H1 (cell line): Measurements from ENCODE around the gene GALK1. TPM values are rescaled to one million over a fixed set of nuclear protein-coding genes. Genes with fewer than 3 reads are reported as not detected.

ENCODE experiments used
- CTCF ChIA-PET: fragments of 300-600 bp; sonication (Branson Sonifier 250); formaldehyde crosslinking; loops from one replicate; lab custom pipeline; 2021; ENCODE audit not compliant: partially characterized antibody; lab: Charles Lee
- POLR2A ChIA-PET: fragments of 300-600 bp; sonication (Branson Sonifier 250); formaldehyde crosslinking; loops from one replicate; lab custom pipeline; 2021; ENCODE audit warnings: inconsistent platforms; ENCODE audit not compliant: partially characterized antibody; lab: Charles Lee
- DNase-seq, 2 experiments: peaks; one replicate each; pipeline versions ENCODE4 v3.0.0 to v3.0.0-alpha.2; 2010 to 2022; ENCODE audit warnings: low spot score in 2 of 2, low read depth in 1 of 2, mixed read lengths in 1 of 2
- FAIRE-seq: peaks from 2 replicates; lab custom pipeline; 2011; peaks lifted over from hg19 to GRCh38; lab: Jason Lieb, UNC
- H2AFZ ChIP-seq: 2 replicates; pipeline ENCODE4 v1.8.1; 2012; ENCODE audit warnings: low read length, inconsistent platforms
- H2AK5ac ChIP-seq: 2 replicates; pipeline ENCODE4 v1.6.1; 2013; ENCODE audit warnings: low read depth, low read length
- H2BK120ac ChIP-seq: replicated peaks from 2 replicates; pipeline ENCODE3; 2013; ENCODE audit warnings: low read depth, low read length, inconsistent platforms
- H2BK12ac ChIP-seq: 2 replicates; pipeline ENCODE4 v1.6.1; 2013; ENCODE audit warnings: low read depth, low read length
- H2BK15ac ChIP-seq: 2 replicates; pipeline ENCODE4 v1.6.1; 2013; ENCODE audit warnings: low read length
- H2BK20ac ChIP-seq: 2 replicates; pipeline ENCODE4 v1.6.1; 2013; ENCODE audit warnings: low read length
- H2BK5ac ChIP-seq: 2 replicates; pipeline ENCODE4 v1.6.1; 2013; ENCODE audit warnings: low read depth, low read length
- H3K14ac ChIP-seq: 2 replicates; pipeline ENCODE4 v1.6.1; 2013; ENCODE audit warnings: inconsistent platforms; ENCODE audit not compliant: insufficient read length
- H3K18ac ChIP-seq: 2 replicates; pipeline ENCODE4 v1.6.1; 2013; ENCODE audit warnings: low read length; ENCODE audit errors: extremely low read depth
- H3K23ac ChIP-seq: 2 replicates; pipeline ENCODE4 v1.6.1; 2013; ENCODE audit warnings: inconsistent platforms; ENCODE audit not compliant: insufficient read length
- H3K23me2 ChIP-seq: 2 replicates; pipeline ENCODE4 v1.6.1; 2013; ENCODE audit warnings: low read depth, low read length
- H3K27ac ChIP-seq: 2 replicates; pipeline ENCODE4 v1.6.1; 2011; ENCODE audit warnings: low read depth, low read length, inconsistent platforms
- H3K27me3 ChIP-seq, 4 experiments: replicated peaks in 1 of 4; 1 replicate in 1 of 4; 2 replicates in 3 of 4; pipeline versions ENCODE4 v1.6.1 to v1.8.1; 2011 to 2013; ENCODE audit warnings: low read length in 3 of 4, mild to moderate bottlenecking in 3 of 4, inconsistent platforms in 2 of 4, mixed read lengths in 2 of 4, moderate library complexity in 1 of 4; ENCODE audit not compliant: control insufficient read depth in 3 of 4, insufficient read depth in 3 of 4; ENCODE audit errors: extremely low read depth in 1 of 4
- H3K36me3 ChIP-seq, 4 experiments: 2 replicates each; pipeline versions ENCODE4 v1.6.1 to v1.8.1; 2011 to 2013; ENCODE audit warnings: mild to moderate bottlenecking in 4 of 4, low read length in 3 of 4, moderate library complexity in 2 of 4, control low read depth in 1 of 4, inconsistent platforms in 1 of 4; ENCODE audit not compliant: insufficient read depth in 4 of 4, control insufficient read depth in 2 of 4
- H3K4ac ChIP-seq: replicated peaks from 2 replicates; pipeline ENCODE3; 2013; ENCODE audit warnings: low read length, low read depth, mixed read lengths, inconsistent platforms; ENCODE audit not compliant: insufficient read length
- H3K4me1 ChIP-seq, 4 experiments: replicated peaks in 1 of 4; 1 replicate in 1 of 4; 2 replicates in 3 of 4; pipeline versions ENCODE4 v1.6.1 to v1.8.1; 2011 to 2013; ENCODE audit warnings: low read length in 3 of 4, inconsistent platforms in 2 of 4, mixed read lengths in 1 of 4; ENCODE audit not compliant: insufficient read depth in 4 of 4, control insufficient read depth in 3 of 4
- H3K4me2 ChIP-seq, 2 experiments: 2 replicates each; pipeline versions ENCODE4 v1.6.1 to v1.8.1; 2011 to 2013; ENCODE audit warnings: low read depth in 2 of 2, low read length in 2 of 2, control low read depth in 1 of 2, inconsistent platforms in 1 of 2, mild to moderate bottlenecking in 1 of 2; ENCODE audit not compliant: insufficient read depth in 1 of 2
- H3K4me3 ChIP-seq, 4 experiments: fragments of 200-600, 300-600 bp in 1 of 4; sonication (generic), shearing (Covaris generic), sonication (Bioruptor Twin) in 1 of 4; 2 replicates each; pipeline versions ENCODE4 v1.5.1 to v1.8.1; 2011 to 2016; ENCODE audit warnings: low read length in 4 of 4, low read depth in 3 of 4, control low read depth in 2 of 4, inconsistent platforms in 2 of 4, mild to moderate bottlenecking in 2 of 4, mixed read lengths in 1 of 4, moderate library complexity in 1 of 4; ENCODE audit not compliant: insufficient read depth in 2 of 4; ENCODE audit errors: extremely low read depth in 1 of 4
- H3K56ac ChIP-seq: replicated peaks from 2 replicates; pipeline ENCODE3; 2013; ENCODE audit warnings: low read depth, mild to moderate bottlenecking, mixed read lengths, low read length, inconsistent platforms; ENCODE audit not compliant: insufficient read length
- H3K79me1 ChIP-seq: 2 replicates; pipeline ENCODE4 v1.6.1; 2013; ENCODE audit warnings: low read depth, low read length, control low read depth
- H3K79me2 ChIP-seq, 2 experiments: 2 replicates each; pipeline versions ENCODE4 v1.6.1 to v1.8.1; 2012 to 2013; ENCODE audit warnings: low read length in 2 of 2, mild to moderate bottlenecking in 2 of 2, inconsistent platforms in 1 of 2; ENCODE audit not compliant: insufficient read depth in 2 of 2, control insufficient read depth in 1 of 2
- H3K9ac ChIP-seq, 4 experiments: replicated peaks in 1 of 4; 1 replicate in 1 of 4; 2 replicates in 3 of 4; pipeline versions ENCODE4 v1.6.1 to v1.8.1; 2011 to 2013; ENCODE audit warnings: low read depth in 3 of 4, low read length in 3 of 4, control low read depth in 2 of 4, mild to moderate bottlenecking in 2 of 4, moderate library complexity in 2 of 4, inconsistent platforms in 1 of 4; ENCODE audit errors: extremely low read depth in 1 of 4
- H3K9me3 ChIP-seq, 2 experiments: 2 replicates each; pipeline versions ENCODE4 v1.6.1 to v1.8.1; 2012 to 2013; ENCODE audit warnings: mild to moderate bottlenecking in 2 of 2, moderate library complexity in 2 of 2, control low read depth in 1 of 2, inconsistent platforms in 1 of 2, low read depth in 1 of 2, low read length in 1 of 2, mixed read lengths in 1 of 2; ENCODE audit not compliant: insufficient read depth in 2 of 2
- H4K20me1 ChIP-seq, 2 experiments: replicated peaks in 1 of 2; 2 replicates each; pipeline versions ENCODE3 to v1.8.1; 2011 to 2013; ENCODE audit warnings: inconsistent platforms in 2 of 2, low read length in 2 of 2, mild to moderate bottlenecking in 1 of 2; ENCODE audit not compliant: insufficient read depth in 2 of 2, control insufficient read depth in 1 of 2
- H4K5ac ChIP-seq: 2 replicates; pipeline ENCODE4 v1.6.1; 2013; ENCODE audit warnings: low read length, low read depth, mixed read lengths, inconsistent platforms; ENCODE audit not compliant: insufficient read length
- H4K8ac ChIP-seq: 2 replicates; pipeline ENCODE4 v1.8.0; 2013; ENCODE audit warnings: mild to moderate bottlenecking, moderate library complexity, low read length, inconsistent platforms; ENCODE audit not compliant: insufficient read depth; ENCODE audit errors: extremely low read depth
- H4K91ac ChIP-seq: replicated peaks from 2 replicates; pipeline ENCODE3; 2013; ENCODE audit warnings: low read length, mixed read lengths, inconsistent platforms; ENCODE audit not compliant: insufficient read length
- BCL11A ChIP-seq, 2 experiments: IDR thresholded peaks; one replicate each; pipeline ENCODE4 v1.6.1; 2011; ENCODE audit warnings: low read depth in 2 of 2, low read length in 2 of 2, mild to moderate bottlenecking in 2 of 2
- CBX5 ChIP-seq: fragments of 300-800, 300-1000 bp; sonication (generic); IDR thresholded peaks from 2 replicates; pipeline ENCODE4 v1.7.1; 2016; ENCODE audit warnings: antibody characterized with exemption, low read length, low read depth
- CREB1 ChIP-seq: IDR thresholded peaks from 2 replicates; pipeline ENCODE4 v1.6.1; 2012; ENCODE audit warnings: inconsistent platforms
- CTBP2 ChIP-seq: IDR thresholded peaks from 2 replicates; pipeline ENCODE4 v1.7.0; 2011; ENCODE audit warnings: borderline replicate concordance, mild to moderate bottlenecking, moderate library complexity, mixed read lengths, low read length; ENCODE audit not compliant: insufficient read depth, insufficient read length
- HDAC6 ChIP-seq: IDR thresholded peaks from one replicate; pipeline ENCODE4 v1.7.1; 2012; ENCODE audit warnings: low read depth, mild to moderate bottlenecking, inconsistent platforms, low read length, moderate library complexity
- JUN ChIP-seq: IDR thresholded peaks from 2 replicates; pipeline ENCODE4 v1.6.1; 2011; ENCODE audit warnings: low read depth, mild to moderate bottlenecking, improper control_type of control experiment, low read length
- KDM4A ChIP-seq: IDR thresholded peaks from one replicate; pipeline ENCODE4 v1.7.1; 2012; ENCODE audit warnings: low read depth, mild to moderate bottlenecking, moderate library complexity, low read length, inconsistent platforms; ENCODE audit not compliant: severe bottlenecking
- POLR2A ChIP-seq, 2 experiments: IDR thresholded peaks; 1 replicate in 1 of 2; 2 replicates in 1 of 2; pipeline ENCODE4 v1.6.1; 2011; ENCODE audit warnings: low read depth in 2 of 2, low read length in 2 of 2, mild to moderate bottlenecking in 2 of 2; ENCODE audit errors: control extremely low read depth in 1 of 2
- RFX5 ChIP-seq: IDR thresholded peaks from 2 replicates; pipeline ENCODE4 v1.6.1; 2011; ENCODE audit warnings: low read depth, low read length, improper control_type of control experiment, borderline replicate concordance
- SIN3A ChIP-seq, 2 experiments: IDR thresholded peaks in 1 of 2; conservative IDR thresholded peaks in 1 of 2; 2 replicates each; pipeline ENCODE4 v1.6.1; 2011 to 2012; ENCODE audit warnings: low read length in 2 of 2, improper control_type of control experiment in 1 of 2, low read depth in 1 of 2, mild to moderate bottlenecking in 1 of 2
- SP4 ChIP-seq: IDR thresholded peaks from 2 replicates; pipeline ENCODE4 v1.6.1; 2012; ENCODE audit warnings: low read length, inconsistent platforms
- SRF ChIP-seq: IDR thresholded peaks from 2 replicates; pipeline ENCODE4 v1.6.1; 2011; ENCODE audit warnings: mild to moderate bottlenecking, low read depth, low read length, moderate library complexity
- YY1 ChIP-seq: IDR thresholded peaks from 2 replicates; pipeline ENCODE4 v1.6.1; 2011; ENCODE audit warnings: low read depth, mild to moderate bottlenecking, low read length
- WGBS, 2 experiments: shearing (Covaris generic) in 1 of 2; methylation state at CpG; one replicate each; pipeline versions ENCODE4 v1.1.6 to v1.1.7; 2013 to 2015; ENCODE audit warnings: low lambda C conversion rate in 2 of 2, mixed read lengths in 2 of 2, inconsistent platforms in 1 of 2, low coverage in 1 of 2, missing lambda C conversion rate in 1 of 2; ENCODE audit not compliant: insufficient replicate concordance in 2 of 2, insufficient coverage in 1 of 2, insufficient read length in 1 of 2; ENCODE audit errors: extremely low coverage in 1 of 2, missing lambda C conversion rate in 1 of 2; 5-methylcytosine and 5-hydroxymethylcytosine counted together
- polyA plus RNA-seq, 7 experiments: library from polyadenylated mRNA; depleted of rRNA in 3 of 7; stranded (reverse) in 5 of 7; unstranded in 2 of 7; fragments of >200 nt in 5 of 7; fragments of 200-250 nt in 2 of 7; gene quantifications; 1 replicate in 5 of 7; 2 replicates in 1 of 7; 4 replicates in 1 of 7; pipeline versions ENCODE4 v1.2.1 to v1.2.3, GENCODE V29; 2011 to 2013; ENCODE audit warnings: missing spikeins in 2 of 7, mixed read lengths in 2 of 7
- total RNA-seq: library from RNA; stranded (reverse); fragmentation: NEBNext Ultra II Directional; extraction: Animal tissue kit (Norgen Biotek cat#: 25700); gene quantifications from 2 replicates; pipeline ENCODE4 v1.2.1, GENCODE V29; 2021

Gene GALK1
- total and polyA plus RNA-seq, 2 of the 8 experiments (the other 6 are each of a cell fraction or from before 2014, with no cell fraction given): 34.1 to 47.9 TPM

DNA sequence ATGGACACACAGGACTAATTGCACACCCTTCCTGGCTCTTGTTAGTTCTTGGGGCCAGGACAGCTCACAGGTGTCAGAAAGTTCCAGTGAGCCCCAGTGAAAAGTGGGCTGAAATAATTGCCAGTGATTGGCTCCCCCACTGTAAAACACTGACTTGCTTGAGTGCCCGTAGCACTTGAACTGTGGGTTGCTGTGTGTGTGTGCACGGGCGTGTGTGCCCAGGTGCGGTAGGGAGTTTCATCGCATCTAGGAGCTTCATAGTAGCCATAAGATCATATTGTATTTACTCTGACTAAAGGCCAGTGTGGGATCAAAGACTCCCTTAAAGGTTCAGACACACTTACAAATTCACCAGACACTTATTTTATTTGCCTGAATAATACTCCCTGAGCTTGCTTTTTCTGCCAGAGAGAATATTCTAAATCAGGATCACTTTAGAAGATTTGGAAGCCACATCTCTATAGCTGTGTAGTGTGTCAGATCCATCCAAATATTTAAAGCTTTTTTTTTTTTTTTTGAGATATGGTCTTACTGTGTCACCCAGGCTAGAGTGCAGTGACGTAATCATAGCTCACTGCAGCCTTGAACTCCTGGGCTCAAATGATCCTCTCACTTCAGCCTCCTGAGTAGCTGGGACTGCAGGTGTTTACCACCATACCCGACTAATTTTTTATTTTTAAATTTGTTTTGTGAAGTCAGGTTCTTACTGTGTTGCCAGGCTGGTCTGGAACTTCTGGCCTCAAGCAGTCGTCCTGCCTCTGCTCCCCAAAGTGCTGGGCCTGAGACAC, 31.0 kb upstream of the GALK1 start:
- Histone ChIP-seq H3K23ac (no peak overlapping the region), H2BK120ac (no peak overlapping the region), H4K91ac (no peak overlapping the region), H4K20me1 (peaks cover 2 to 24% of the 10 kb centered on the region in 2 experiments), H4K8ac (no peak overlapping the region), H3K27me3 (no peaks in the 10 kb centered on the region), H2BK20ac (no peak overlapping the region), H3K18ac (no peak overlapping the region), H3K27ac (no peak overlapping the region), H2AFZ (no peak overlapping the region), H3K4ac (no peak overlapping the region), H3K23me2 (no peaks in the 10 kb centered on the region), H3K4me3 (no peak overlapping the region), H3K56ac (no peak overlapping the region), H3K79me1 (peaks cover 8% of the 10 kb centered on the region), H3K14ac (no peak overlapping the region), H3K79me2 (peaks cover 0 to 53% of the 10 kb centered on the region in 2 experiments; a peak in 2 of 4 replicates), H3K4me2 (no peak overlapping the region), H2AK5ac (no peak overlapping the region), H3K9me3 (no peaks in the 10 kb centered on the region), H2BK5ac (no peak overlapping the region), H3K4me1 (no peaks in the 10 kb centered on the region), H2BK15ac (no peak overlapping the region), H2BK12ac (no peak overlapping the region), H3K9ac (no peak overlapping the region), H3K36me3 (peaks cover 4 to 32% (median 20%) of the 10 kb centered on the region in 4 experiments; a peak in 7 of 8 replicates), H4K5ac (no peak overlapping the region)
- FAIRE-seq (no peak), DNase-seq (no peak)
- 94% methylated on average over 8 of the region's 8 CpGs; no CpG with 5 or more reads in 1 of the 2 experiments for WGBS, 2 experiments
- CTCF ChIA-PET: interaction anchor here (0.6 to 3.8 kb wide), 12 partner anchors 9 to 150 kb away, joined by 3 to 18 read pairs (median 4); partner anchors contain the start of gene GALK1
- POLR2A ChIA-PET: interaction anchor here (0.6 to 6.6 kb wide), 7 partner anchors 10 to 21 kb away, joined by 3 to 52 read pairs (median 4); partner anchors contain the start of gene UNK
- TF ChIP-seq KDM4A (no peak), SP4 (no peak), BCL11A (IDR thresholded peaks at IDR 0.05; ENCODE audit: low read depth in 2 of 2, low read length in 2 of 2) (no peak), POLR2A (IDR thresholded peaks at IDR 0.05; ENCODE audit: control extremely low read depth in 1 of 2, low read depth in 2 of 2, low read length in 2 of 2) (no peak), RFX5 (no peak), CBX5 (no peak), SIN3A (conservative IDR thresholded peaks at IDR 0.05 in 1 of 2, IDR thresholded peaks at IDR 0.05 in 1 of 2; ENCODE audit: low read depth in 1 of 2, low read length in 2 of 2) (no peak), JUN (no peak), YY1 (no peak), SRF (no peak), HDAC6 (no peak), CREB1 (no peak), CTBP2 (no peak)
